C4-2B (cell line): ENCODE results near the gene CIT.
"Not testable (repeated sequence)": the region's sequence is repeated elsewhere in the genome, so short reads cannot be mapped to it uniquely, and the experiment has no call there.

ENCODE experiments used
- H3K27ac ChIP-seq: fragments of 450-650 bp; 2 replicates; pipeline ENCODE4 v1.5.1; 2017
- ZFX ChIP-seq: fragments of 450-650 bp; IDR thresholded peaks from 2 replicates; pipeline ENCODE4 v1.6.1; 2017
- TF ChIP-seq, protein P1 (sequence below): fragments of 450-650 bp; conservative IDR thresholded peaks from 2 replicates; pipeline ENCODE4 v1.5.1; 2017; ENCODE audit warnings: mild to moderate bottlenecking

The CIT gene

DNA sequence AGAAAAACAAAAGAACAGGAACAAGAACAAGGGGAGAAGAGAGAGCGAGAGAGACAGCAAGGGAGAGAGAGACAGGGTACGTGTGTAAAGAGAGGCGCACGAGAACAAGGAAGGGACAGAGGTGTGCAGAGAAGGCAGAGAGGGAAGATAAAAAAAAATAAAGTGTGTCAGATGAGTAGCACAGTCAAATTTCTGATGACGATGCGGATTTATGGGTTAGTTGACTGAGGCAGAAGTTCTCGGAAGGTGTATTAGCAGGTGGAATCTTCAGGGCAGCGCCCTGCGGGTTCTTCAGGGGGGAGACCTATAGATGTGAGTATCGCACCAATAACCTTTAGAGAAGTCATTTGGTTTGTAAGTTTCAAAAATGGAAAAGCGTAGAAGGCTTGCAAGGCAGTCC is 164.4 kb downstream of the CIT start:
- no peak for TF ChIP-seq ZFX
- TF ChIP-seq, protein P1, sequence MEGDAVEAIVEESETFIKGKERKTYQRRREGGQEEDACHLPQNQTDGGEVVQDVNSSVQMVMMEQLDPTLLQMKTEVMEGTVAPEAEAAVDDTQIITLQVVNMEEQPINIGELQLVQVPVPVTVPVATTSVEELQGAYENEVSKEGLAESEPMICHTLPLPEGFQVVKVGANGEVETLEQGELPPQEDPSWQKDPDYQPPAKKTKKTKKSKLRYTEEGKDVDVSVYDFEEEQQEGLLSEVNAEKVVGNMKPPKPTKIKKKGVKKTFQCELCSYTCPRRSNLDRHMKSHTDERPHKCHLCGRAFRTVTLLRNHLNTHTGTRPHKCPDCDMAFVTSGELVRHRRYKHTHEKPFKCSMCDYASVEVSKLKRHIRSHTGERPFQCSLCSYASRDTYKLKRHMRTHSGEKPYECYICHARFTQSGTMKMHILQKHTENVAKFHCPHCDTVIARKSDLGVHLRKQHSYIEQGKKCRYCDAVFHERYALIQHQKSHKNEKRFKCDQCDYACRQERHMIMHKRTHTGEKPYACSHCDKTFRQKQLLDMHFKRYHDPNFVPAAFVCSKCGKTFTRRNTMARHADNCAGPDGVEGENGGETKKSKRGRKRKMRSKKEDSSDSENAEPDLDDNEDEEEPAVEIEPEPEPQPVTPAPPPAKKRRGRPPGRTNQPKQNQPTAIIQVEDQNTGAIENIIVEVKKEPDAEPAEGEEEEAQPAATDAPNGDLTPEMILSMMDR = no peak
- H3K27ac ChIP-seq = no peak overlapping the region

DNA sequence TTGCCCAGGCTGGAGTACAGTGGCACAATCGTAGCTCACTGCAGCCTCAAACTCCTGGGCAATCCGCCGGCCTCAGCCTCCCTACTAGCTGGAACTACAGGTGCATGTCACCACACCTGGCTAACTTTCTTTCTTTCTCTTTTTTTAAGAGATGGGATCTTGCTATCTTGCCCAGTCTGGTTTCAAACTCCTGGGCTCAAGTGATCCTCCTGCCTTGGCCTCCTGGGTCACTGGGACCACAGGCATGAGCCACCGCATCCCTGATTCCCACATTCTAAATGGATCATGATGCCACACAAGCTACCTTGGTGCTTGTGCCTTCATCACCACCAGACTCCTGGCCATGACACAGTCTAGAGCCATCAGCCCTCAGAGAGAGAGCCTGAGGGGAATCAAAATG is 165.4 kb downstream of the CIT start:
- no peak overlapping the region for H3K27ac ChIP-seq
- no peak for TF ChIP-seq ZFX
- TF ChIP-seq, protein P1 = no peak

DNA sequence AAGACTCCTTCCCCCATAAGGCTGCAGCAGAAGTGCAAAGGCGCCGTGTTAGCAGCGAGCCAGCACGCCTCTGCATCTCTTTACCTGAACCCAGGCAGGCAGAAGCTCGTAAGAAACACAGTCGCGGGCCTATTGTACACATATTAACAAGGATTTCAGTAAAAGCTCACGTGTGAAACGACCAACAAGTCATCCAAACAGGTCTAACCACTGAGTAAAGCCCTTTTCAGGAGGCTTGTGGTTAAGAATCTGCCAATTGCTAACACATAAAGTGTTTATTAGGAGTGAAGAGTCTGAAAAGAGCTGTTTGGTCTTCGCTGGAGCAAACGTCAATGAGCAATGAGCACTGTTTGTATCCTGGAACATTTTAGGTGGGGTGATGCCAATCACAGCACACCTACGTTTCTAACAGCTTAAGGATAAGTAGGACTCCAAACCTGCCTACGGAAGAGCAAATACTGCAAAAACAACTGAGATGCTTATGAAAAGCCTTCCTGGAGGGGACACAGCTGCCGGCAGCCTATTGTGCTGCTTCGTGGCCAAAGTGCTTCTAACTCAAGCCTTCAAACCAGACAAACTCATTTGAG is 166.1 kb downstream of the CIT start:
- no peak for TF ChIP-seq ZFX
- TF ChIP-seq, protein P1 = no peak
- H3K27ac ChIP-seq = no peak overlapping the region

DNA sequence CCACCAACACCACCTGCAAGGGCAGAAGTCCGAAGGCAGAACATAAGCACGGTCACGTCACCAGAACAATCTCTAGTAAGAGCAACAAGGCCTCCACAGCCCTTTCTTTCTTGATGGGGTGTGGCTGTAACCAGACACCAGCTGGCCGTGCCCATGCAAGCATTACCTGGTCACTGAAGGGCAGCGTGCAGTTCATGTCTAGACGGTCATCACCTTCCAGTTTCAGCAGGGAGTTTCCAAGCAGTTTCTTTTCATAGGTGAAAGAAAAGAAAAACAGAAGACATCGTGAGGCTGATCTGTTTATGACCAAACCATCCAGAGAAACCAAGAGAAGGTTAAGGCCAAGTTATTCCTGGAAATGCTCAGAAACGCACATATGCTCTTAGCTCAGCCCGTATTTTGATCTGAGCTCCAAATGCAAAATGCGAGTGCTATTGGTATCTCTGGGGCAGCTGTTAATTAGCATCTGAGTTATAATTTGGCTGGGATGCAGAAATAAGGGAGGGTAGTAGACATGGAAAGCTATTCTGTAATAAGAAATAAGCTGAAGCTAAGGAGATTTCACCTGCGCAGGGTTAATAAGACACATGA is 166.7 kb downstream of the CIT start:
- no peak for TF ChIP-seq ZFX
- TF ChIP-seq, protein P1 = no peak
- H3K27ac ChIP-seq = no peak overlapping the region

DNA sequence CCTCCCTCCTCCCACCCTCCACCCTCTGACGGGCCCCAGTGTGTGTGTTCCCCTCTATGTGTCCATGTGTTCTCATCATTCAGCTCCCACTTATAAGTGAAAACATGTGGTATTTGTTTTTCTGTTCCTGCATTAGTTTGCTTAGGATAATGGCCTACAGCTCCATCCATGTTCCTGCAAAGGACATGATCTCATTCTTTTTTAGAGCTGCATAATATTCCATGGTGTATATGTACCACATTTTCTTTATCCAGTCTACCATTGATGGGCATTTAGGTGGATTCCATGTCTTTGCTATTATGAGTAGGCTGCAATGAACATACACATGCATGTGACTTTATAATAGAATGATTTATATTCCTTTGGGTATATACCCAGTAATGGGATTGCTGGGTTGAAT is 170.7 kb downstream of the CIT start:
- H3K27ac ChIP-seq = not testable (repeated sequence)

DNA sequence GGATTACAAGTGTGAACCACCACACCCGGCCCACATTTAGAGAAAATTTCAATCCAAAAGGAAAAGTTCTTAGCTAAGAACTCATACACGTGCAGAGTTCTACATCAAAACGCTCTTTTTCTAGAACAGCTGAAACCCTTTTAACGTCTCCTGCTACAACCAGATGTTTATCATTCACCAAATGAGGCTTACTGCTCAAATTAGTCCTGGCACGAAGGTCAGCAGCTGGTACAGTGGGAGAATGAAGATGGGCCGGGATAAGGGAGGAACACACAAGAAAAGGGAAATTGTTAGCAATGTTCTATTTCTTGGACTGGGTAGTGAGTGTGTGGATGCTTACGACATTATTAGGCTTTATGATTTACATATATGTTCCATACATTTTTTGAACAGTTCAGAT is 171.9 kb downstream of the CIT start:
- no peak overlapping the region for H3K27ac ChIP-seq
- TF ChIP-seq, protein P1 = no peak
- no peak for TF ChIP-seq ZFX

DNA sequence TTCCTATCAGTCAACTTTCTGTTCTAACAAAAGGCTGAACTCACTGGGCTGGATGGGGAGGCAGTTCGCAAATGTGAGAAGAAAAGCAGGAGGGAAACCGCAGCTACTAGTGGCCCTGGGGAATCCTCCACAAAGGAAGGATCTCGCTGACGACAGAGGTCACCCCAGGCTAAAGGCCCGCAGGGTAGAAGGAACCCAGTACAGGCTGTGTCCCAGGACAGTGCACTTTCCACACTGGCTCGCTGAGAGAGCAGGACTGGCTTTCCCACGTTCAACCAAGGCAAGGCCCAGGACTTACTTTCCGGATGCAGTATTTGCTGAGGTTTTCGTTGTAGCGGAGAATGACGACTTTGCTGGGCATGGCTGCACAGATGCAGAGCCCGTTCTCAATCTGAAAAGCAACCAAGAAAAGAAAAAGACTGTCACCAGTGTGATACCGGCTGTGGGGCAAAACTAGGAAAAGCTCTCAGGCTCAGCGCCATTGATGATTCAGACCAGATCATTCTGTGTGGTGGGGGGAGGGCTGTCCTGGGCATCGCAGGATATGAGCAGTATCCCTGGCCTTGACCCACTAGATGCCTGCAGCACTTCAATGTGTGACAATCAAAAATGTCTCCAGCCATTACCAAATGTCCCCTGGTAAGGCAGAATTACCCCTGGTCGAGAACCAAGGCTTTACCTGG is 172.9 kb downstream of the CIT start:
- TF ChIP-seq, protein P1 = no peak
- TF ChIP-seq ZFX = no peak
- H3K27ac ChIP-seq = no peak overlapping the region
